Left ventricle myocardium inferior (tissue), 1 donor: ENCODE results near the gene ACOXL. TPM values are rescaled to one million over a fixed set of nuclear protein-coding genes. Genes with fewer than 3 reads are reported as not detected.

Experiments
- DNase-seq: peaks from one replicate; pipeline ENCODE4 v3.0.0-alpha.2; 2020
- H3K27ac ChIP-seq: fragments of 200-600 bp; replicated peaks from 2 replicates; pipeline ENCODE4 v1.8.0; 2021
- H3K27me3 ChIP-seq: fragments of 200-600 bp; 2 replicates; pipeline ENCODE4 v1.8.0; 2021; ENCODE audit warnings: low read depth
- H3K36me3 ChIP-seq: fragments of 200-600 bp; 2 replicates; pipeline ENCODE4 v1.8.0; 2021
- H3K4me1 ChIP-seq: fragments of 200-600 bp; 2 replicates; pipeline ENCODE4 v1.8.0; 2021
- H3K4me3 ChIP-seq: fragments of 200-600 bp; 2 replicates; pipeline ENCODE4 v1.8.0; 2021; ENCODE audit warnings: mild to moderate bottlenecking, moderate library complexity
- H3K9me3 ChIP-seq: fragments of 200-600 bp; replicated peaks from 2 replicates; pipeline ENCODE4 v1.8.0; 2021
- intact Hi-C: fragments of 100-400 bp; cut with micrococcal nuclease; formaldehyde crosslinking; loops from one replicate; pipeline ENCODE4 v1.11.0; 2022
- total RNA-seq: library from RNA; stranded (reverse); fragmentation: NEBNext Ultra II Directional; extraction: Animal tissue kit (Norgen Biotek cat#: 25700); gene quantifications from one replicate; pipeline ENCODE4 v1.2.1, GENCODE V29; 2021
- TF ChIP-seq, protein P1 (sequence below): fragments of 200-600 bp; IDR thresholded peaks from 2 replicates; pipeline ENCODE4 v1.8.0; 2021; ENCODE audit warnings: antibody characterized with exemption, mild to moderate bottlenecking, borderline replicate concordance
- donor health status: DM: no; HTN: yes; CAD: no; lungs with severe emphysema.

ACOXL gene
- total RNA-seq, 1 donor from 2014 or later = not detected

DNA sequence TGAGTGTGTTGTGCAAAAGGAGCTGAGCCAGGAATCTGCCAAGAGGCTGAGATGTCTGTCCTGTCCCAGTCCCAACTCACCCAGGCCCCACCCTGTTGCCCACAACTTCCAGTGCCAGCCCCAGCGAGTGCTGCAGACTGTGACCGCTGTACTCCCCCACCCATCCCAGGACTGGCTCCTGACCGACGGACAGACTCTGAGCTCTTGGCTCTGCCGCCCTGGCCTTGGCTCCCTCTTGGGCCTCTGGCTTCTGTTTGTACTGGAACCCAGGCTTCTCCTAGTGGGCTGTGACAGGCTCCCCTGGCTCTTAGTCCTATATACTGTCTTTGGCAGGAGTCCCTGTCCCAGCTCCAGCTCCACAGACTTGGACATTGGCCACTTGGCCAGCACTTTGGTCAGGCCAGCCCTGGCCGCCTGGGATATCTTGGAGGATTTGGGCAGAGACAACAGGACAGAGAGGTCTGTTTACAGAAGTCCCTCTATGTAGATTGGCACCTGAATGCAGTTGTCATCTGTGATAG lies 41.1 kb downstream of the ACOXL start:
- peaks cover 45% of the 10 kb centered on the region for H3K4me1 ChIP-seq
- no peaks in the 10 kb centered on the region for H3K27me3 ChIP-seq
- no peaks in the 10 kb centered on the region for H3K9me3 ChIP-seq
- H3K27ac ChIP-seq = peak overlapping the region; percentile 63
- no peak overlapping the region for H3K4me3 ChIP-seq
- TF ChIP-seq, protein P1, sequence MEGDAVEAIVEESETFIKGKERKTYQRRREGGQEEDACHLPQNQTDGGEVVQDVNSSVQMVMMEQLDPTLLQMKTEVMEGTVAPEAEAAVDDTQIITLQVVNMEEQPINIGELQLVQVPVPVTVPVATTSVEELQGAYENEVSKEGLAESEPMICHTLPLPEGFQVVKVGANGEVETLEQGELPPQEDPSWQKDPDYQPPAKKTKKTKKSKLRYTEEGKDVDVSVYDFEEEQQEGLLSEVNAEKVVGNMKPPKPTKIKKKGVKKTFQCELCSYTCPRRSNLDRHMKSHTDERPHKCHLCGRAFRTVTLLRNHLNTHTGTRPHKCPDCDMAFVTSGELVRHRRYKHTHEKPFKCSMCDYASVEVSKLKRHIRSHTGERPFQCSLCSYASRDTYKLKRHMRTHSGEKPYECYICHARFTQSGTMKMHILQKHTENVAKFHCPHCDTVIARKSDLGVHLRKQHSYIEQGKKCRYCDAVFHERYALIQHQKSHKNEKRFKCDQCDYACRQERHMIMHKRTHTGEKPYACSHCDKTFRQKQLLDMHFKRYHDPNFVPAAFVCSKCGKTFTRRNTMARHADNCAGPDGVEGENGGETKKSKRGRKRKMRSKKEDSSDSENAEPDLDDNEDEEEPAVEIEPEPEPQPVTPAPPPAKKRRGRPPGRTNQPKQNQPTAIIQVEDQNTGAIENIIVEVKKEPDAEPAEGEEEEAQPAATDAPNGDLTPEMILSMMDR = no peak
- intact Hi-C loops = no loop called here
- DNase-seq = peak; percentile 87
- no peaks in the 10 kb centered on the region for H3K36me3 ChIP-seq

DNA sequence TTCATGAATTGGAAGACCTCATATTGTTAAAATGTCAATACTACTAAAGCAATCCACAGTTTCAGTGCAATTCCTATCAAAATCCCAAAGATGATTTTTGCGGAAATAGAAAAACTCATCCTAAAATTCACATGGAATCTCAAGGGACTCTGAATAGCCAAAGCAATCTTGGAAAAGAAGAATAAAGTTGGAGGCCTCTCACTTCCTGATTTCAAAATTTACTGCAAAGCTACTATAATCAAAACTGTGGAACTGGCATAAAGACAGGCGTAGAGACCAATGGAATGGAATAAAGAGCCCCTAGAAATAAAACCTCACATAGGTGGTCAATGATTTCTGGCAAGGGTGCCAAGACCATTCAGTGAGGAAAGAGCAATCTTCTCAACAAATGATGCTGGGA lies 42.3 kb downstream of the ACOXL start:
- Histone ChIP-seq H3K4me1 (peaks cover 45% of the 10 kb centered on the region), H3K36me3 (no peaks in the 10 kb centered on the region), H3K9me3 (no peaks in the 10 kb centered on the region), H3K27me3 (no peaks in the 10 kb centered on the region), H3K27ac (no peak overlapping the region), H3K4me3 (no peak overlapping the region)
- TF ChIP-seq, protein P1 = no peak
- DNase-seq = no peak
- intact Hi-C loops = no loop called here

DNA sequence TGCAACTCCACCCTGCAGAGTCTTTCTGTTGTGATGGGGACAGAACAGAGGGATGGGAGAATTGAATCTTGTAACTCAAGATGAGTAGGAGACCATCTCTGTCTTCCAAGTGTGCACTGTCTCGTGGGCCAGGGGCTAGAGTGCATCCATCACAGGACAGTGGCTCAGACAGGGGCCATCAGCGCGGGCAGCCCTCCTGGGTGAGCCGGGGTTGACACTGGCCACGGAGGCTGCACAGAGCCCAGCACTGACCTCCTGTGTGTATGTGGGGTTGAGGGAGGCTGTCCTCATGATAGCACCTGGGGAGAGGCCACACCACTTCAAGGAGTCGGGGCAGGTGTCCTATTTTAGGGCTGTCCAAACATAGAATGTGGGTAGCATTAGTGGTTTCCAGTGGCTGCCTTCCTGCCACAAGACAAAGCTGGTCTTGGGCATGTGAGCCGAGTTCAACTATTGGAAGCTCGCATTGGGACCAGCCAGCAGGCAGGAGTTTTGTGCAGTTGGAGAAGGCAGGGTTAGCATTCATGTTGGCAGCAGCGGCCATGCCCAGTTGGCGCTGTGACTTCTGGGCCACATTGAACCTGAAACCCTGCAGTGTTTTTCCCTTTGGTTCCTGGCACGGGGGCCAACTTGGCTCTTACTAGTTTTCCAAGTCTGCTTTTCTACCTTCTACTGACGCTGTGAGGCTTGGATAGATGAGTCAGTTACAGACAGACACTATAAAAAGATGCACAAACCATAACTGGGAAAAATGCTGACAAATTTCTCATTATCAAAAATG lies 45.3 kb downstream of the ACOXL start:
- H3K9me3 ChIP-seq = no peaks in the 10 kb centered on the region
- peaks cover 17% of the 10 kb centered on the region for H3K4me1 ChIP-seq
- TF ChIP-seq, protein P1 = no peak
- DNase-seq = no peak
- intact Hi-C loops = no loop called here
- H3K27me3 ChIP-seq = no peaks in the 10 kb centered on the region
- H3K36me3 ChIP-seq = no peaks in the 10 kb centered on the region
- H3K27ac ChIP-seq = no peak overlapping the region
- H3K4me3 ChIP-seq = no peak overlapping the region

DNA sequence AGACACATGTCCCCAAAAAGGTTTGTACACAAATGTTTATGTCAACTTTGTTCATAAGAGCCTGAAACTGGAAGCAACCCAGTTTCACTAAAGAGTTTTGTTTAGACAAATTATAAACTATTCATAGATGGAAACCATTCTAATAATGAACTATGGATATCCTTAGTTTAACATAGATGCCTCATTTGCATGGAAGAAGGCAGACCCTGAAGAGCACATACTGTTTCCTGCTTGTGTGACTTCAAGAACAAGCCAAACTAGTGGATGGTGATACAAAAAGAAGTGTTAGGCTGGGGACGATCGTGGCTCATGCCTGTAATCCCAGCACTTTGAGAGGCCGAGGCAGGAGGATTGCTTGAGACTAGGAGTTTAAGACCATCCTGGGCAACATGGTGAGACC lies 48.1 kb downstream of the ACOXL start:
- no peak overlapping the region for H3K27ac ChIP-seq
- H3K4me1 ChIP-seq = no peaks in the 10 kb centered on the region
- intact Hi-C loops = no loop called here
- H3K27me3 ChIP-seq = no peaks in the 10 kb centered on the region
- TF ChIP-seq, protein P1 = no peak
- H3K9me3 ChIP-seq = no peaks in the 10 kb centered on the region
- DNase-seq = no peak
- H3K36me3 ChIP-seq = no peaks in the 10 kb centered on the region
- H3K4me3 ChIP-seq = no peak overlapping the region

DNA sequence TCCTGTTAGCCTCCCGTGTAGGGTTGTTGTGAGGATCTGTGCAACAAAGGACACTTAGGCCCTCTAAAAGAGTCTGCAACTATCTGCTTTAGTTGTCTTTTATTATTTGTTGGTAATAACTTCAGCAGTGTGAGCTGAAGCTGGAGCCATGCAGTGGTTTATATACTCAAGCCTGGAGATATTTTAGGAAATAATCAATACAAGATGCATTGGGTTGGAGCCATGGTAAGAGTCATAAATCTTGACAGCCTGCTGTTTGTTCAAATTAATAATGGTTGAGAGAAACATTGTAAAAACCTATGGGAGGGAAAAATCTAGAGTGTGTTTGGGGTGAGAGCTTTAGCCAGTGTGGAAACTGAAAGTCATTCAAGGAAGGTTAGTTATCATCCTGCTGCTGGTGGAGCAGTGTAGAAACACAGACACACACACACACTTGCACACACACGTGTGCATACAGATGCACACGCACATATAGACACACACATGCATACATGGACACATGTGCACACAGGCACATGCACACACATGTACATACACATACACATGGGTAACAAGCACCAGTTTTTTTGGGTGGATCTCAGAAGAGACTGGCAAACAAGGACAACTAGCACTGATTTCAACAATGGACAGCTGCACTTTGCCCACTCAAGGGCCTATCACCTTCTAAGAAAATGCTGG lies 51.0 kb downstream of the ACOXL start:
- Histone ChIP-seq H3K4me1 (no peaks in the 10 kb centered on the region), H3K9me3 (no peaks in the 10 kb centered on the region), H3K27me3 (peaks cover 5% of the 10 kb centered on the region), H3K36me3 (no peaks in the 10 kb centered on the region), H3K27ac (no peak overlapping the region), H3K4me3 (no peak overlapping the region)
- TF ChIP-seq, protein P1 = no peak
- no peak for DNase-seq
- intact Hi-C loops = no loop called here
